HG02642 (cell line): ENCODE measurements around the gene SARS1.

Experiments
- ATAC-seq: cut with Tn5 transposase; IDR thresholded peaks from one replicate; pipeline ENCODE4 v1.9.1; 2021; ENCODE audit warnings: mild to moderate bottlenecking; ENCODE audit not compliant: unreplicated experiment, poor library complexity

The SARS1 gene

DNA sequence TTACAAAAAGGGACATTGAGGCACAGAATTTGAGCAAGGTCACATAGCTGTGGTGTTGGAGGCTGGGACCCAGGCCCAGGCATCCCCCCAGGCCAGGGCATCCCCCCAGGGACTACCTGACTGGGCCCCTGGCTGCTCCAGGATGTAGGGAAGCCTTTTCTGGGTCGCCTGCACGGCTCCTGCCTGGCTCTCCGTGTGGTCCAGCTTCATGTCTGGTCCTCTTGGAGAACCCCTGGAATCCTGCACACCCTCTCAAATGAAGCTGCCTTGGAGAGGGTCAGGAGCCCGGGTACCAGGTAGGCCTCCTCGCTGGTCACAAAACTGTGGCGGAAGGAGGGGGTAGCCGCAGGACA is 34.7 kb downstream of the SARS1 start:
- ATAC-seq = no peak

DNA sequence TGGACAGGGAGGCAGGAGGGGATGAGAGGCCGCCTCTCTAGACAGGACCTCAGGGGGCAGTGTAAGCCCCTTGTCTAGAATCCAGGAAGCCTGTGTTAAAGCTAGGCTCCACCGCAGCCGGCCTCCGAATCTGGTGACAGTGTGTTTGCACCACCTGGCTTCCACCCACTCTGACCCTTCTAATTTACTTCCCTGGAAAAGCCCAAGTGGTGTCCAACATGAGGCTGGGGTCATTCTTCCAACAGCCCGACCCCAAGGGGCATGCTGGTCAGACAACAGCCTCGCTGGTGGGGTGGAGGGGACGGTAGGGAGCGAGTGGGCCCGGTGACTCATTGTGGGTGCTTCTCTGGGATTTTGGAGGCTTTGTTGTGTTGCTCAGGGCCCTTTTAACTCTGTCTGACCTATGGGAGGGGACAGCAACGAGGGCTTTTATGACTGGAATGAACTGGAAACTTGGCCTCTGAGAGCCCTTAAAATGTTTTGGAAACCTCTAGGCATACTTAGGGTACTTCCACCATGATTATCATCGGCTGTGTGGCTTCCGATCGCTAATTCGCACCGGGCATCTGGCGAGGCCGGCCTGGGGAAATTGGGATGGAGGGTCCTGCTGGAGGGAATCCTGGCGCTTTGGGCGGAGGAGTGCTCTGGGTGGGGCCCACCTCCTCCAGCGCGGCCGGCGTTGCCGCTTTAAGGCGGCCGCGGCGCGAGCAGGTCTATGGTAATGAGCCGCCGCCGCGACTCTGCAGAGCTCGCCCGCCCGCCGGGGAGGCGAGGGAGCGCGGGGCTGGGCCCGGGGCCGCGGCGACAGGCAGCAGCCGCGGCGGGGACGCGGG is 35.3 kb downstream of the SARS1 start, which contains the start of gene CELSR2:
TSS of gene CELSR2 (plus strand) at position 743 of the 833 bp plus-strand sequence. CDS start 541 bp downstream, outside the sequence.
- ATAC-seq = peak; percentile 78

GRCh38 chr1:109249654-109250401 is 36.1 kb downstream of the SARS1 start:
- peak; percentile 40 for ATAC-seq

DNA sequence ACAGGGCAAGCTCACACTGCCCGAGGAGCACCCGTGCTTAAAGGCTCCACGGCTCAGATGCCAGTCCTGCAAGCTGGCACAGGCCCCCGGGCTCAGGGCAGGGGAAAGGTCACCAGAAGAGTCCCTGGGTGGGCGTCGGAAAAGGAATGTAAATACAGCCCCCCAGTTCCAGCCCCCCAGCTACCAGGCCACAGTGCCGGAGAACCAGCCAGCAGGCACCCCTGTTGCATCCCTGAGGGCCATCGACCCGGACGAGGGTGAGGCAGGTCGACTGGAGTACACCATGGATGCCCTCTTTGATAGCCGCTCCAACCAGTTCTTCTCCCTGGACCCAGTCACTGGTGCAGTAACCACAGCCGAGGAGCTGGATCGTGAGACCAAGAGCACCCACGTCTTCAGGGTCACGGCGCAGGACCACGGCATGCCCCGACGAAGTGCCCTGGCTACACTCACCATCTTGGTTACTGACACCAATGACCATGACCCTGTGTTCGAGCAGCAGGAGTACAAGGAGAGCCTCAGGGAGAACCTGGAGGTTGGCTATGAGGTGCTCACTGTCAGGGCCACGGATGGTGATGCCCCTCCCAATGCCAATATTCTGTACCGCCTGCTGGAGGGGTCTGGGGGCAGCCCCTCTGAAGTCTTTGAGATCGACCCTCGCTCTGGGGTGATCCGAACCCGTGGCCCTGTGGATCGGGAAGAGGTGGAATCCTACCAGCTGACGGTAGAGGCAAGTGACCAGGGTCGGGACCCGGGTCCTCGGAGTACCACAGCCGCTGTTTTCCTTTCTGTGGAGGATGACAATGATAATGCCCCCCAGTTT is 36.9 kb downstream of the SARS1 start:
- no peak for ATAC-seq

DNA sequence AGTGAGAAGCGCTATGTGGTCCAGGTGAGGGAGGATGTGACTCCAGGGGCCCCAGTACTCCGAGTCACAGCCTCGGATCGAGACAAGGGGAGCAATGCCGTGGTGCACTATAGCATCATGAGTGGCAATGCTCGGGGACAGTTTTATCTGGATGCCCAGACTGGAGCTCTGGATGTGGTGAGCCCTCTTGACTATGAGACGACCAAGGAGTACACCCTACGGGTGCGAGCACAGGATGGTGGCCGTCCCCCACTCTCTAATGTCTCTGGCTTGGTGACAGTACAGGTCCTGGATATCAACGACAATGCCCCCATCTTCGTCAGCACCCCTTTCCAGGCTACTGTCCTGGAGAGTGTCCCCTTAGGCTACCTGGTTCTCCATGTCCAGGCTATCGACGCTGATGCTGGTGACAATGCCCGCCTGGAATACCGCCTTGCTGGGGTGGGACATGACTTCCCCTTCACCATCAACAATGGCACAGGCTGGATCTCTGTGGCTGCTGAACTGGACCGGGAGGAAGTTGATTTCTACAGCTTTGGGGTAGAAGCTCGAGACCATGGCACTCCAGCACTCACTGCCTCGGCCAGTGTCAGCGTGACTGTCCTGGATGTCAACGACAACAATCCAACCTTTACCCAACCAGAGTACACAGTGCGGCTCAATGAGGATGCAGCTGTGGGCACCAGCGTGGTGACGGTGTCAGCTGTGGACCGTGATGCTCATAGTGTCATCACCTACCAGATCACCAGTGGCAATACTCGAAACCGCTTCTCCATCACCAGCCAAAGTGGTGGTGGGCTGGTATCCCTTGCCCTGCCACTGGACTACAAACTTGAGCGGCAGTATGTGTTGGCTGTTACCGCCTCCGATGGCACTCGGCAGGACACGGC is 37.8 kb downstream of the SARS1 start:
- ATAC-seq = no peak

- ATAC-seq = no peak
Observed at GRCh38 chr1:109252167-109252892, 38.6 kb downstream of the SARS1 start.

DNA sequence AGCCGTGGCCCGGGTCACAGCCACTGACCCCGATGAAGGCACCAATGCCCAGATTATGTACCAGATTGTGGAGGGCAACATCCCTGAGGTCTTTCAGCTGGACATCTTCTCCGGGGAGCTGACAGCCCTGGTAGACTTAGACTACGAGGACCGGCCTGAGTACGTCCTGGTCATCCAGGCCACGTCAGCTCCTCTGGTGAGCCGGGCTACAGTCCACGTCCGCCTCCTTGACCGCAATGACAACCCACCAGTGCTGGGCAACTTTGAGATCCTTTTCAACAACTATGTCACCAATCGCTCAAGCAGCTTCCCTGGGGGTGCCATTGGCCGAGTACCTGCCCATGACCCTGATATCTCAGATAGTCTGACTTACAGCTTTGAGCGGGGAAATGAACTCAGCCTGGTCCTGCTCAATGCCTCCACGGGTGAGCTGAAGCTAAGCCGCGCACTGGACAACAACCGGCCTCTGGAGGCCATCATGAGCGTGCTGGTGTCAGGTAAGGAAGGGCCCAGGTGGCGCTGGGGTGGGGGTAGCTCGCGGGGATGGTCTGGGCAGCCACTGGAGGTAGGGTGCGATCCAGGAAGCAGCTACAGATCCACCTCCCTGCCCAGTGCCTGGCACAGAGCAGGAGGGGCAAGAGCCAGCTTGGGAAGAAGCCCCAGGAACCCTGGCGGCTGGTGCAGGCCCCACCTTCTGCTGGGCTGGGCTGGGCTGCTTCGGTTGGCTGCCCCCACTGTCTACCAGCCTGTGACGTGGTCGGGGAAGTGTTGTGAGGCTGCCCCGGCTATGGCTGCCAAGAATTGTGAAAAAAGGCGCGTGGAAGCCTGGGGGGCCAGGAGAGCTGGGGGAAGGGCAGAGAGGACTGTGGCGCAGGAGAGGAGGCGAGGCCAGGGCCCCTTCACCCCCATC is 39.4 kb downstream of the SARS1 start:
- ATAC-seq = no peak

DNA sequence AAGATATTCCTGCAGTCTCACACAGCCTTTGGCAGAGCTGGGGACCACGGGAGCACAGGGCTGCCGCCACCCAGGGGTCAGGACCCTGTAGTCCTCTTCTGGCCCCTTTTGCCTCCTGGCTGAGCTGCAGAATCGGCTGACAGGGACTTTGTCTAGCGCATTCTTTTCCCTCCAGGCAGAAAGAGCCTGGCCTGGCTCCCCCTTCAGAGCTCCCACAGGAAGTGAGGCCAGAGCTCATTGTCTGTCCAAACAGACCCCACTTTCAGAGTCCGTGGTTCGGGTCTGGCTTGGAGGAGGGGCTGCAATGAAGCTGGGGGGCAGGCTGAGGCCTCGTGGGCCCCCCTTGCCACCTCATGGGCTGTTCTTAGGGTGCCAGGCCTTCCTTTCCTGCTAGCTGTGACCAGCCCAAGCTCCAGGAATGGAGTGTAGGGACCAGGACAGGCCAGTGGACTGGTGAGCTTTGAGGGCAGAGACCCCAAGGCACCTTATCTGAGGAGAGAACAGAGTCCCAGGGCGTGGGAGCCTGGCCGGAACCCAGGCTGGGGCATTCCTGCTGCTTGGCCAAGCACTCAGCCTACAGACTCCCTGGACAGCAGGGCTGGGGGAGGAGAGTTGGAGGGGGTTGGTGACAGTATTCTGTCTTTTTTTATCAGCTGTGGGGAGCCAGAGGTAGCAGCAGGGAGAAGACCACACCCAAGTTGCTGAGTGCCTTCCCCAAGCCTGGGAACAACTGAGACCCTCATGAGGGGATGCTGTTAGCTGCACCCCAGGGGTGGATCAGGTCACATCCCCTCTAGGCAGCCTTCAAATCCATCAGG is 40.3 kb downstream of the SARS1 start:
- ATAC-seq = no peak

DNA sequence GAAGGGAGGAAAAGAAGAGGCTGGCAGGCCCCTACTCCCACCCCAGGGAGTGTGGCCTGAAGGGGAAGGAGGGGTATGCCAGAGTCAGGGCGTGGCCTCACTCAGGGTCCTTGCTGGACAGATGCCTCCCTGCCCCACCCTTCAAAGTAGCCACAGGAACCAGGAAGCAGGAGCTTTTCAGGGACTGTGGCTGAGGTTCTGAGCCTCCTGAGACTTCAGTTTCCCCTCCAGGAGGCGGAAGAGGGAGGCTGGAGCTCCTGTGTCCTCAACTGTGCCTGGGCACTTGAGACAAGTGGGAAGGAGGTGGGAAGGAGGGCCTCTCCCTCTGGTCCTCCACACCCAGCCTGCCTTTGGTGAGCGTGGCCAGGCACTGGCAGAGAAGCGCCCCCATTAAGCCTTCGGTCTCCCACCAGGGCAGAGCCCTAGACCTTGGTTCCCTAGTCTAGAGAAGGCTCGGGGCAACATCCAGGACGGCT is 40.9 kb downstream of the SARS1 start:
- no peak for ATAC-seq

DNA sequence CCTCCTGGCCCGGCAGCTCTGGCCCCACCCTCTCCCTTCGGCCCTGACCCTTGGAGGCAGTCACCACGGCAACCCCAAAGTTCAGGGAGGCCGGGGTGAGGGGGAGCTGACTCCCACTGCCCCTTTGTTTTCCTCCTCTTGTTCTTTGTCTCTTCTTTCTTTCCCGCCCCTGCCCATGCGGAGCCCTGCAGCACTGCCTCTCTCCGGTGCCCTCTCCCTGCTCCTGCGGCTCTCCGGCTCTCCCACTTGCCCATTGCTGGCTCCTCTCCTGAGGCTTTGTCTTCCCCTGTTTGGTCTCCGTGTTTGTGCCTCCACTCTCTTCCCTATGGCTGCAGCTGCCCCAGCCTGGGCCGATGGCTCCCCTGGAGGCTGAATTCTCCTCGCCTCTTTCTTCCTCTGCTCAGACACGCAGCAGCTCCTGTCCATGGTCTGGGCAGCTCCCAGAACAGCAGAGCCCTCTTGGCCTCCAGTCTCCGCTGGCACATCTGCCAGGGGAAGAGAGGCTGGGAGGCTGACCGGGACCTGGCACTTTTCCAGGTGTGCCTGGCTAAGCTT is 41.5 kb downstream of the SARS1 start:
- ATAC-seq = no peak

- ATAC-seq = no peak
Observed at GRCh38 chr1:109255678-109256077, 42.0 kb downstream of the SARS1 start.

DNA sequence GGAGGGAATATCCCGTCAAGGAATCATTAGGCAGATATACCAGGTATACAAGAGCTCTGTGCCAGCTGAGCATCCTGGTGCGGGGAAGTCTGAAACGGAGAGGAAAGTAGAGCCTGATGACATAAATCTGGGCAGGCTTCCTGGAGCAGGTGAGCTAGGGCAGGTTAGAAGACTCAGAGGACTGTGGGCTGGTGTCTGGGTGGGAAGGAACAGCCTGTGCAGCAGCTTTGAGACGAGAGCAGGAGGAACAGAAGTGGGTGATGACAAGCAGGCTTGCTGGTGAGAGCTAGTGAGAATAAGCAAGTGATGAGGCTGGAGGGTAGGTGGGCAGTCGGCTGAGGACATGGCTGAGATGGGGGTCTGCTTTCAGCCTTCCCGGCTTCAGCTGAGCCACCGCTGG is 42.4 kb downstream of the SARS1 start:
- no peak for ATAC-seq

GRCh38 chr1:109256971-109257681 is 43.4 kb downstream of the SARS1 start:
- no peak for ATAC-seq

GRCh38 chr1:109257682-109258421 is 44.1 kb downstream of the SARS1 start:
- ATAC-seq = no peak
